ENCODE results near the gene UCK2. TPM values are rescaled to one million over a fixed set of nuclear protein-coding genes. Genes with fewer than 3 reads are reported as not detected.
A peak's percentile ranks its signal among the peaks of the same experiment; 100 is the strongest.

Gene UCK2
- total RNA-seq, 2 experiments from 2014 or later = 28.4 to 32.4 TPM

GRCh38 chr1:165845992-165846748 lies 18.8 kb downstream of the UCK2 start:
- peak; percentile 47 for ATAC-seq
- ChIA-PET CTCF (interaction anchor here (0.7 to 1.4 kb wide), 3 partner anchors 22 to 77 kb away, joined by 3 to 8 read pairs (median 4); partner anchors contain the start of gene TMCO1), POLR2A (interaction anchor here (0.9 kb wide), 1 partner anchor 11 kb away, joined by 5 read pairs; no protein-coding TSS in a partner anchor)
- Mint-ChIP-seq H3K27me3 (ENCODE audit: low read depth) (no peaks in the 10 kb centered on the region), H3K27ac (no peak overlapping the region), H3K4me3 (no peak overlapping the region), H3K36me3 (ENCODE audit: low read depth) (peaks cover 8% of the 10 kb centered on the region), H3K9me3 (ENCODE audit: insufficient read depth) (no peaks in the 10 kb centered on the region), H3K4me1 (ENCODE audit: low read depth) (peaks cover 67% of the 10 kb centered on the region)
- DNase-seq = peak; percentile 28

DNA sequence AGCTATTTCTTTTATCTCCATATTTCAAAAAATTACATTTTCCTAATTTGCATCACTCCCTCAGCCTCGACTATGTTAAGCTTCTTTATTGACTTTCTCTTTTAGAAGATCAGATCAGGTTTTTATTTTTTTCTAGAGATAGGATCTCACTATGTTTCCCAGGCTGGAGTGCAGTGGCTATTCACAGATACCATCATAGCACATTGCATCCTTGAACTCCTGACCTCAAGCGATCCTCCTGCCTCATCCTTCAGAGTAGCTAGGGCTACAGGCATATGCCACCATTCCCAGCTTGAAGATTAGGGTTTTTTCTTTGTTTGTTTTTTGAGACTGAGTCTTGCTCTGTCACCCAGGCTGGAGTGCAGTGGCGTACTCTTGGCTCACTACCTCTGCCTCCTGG lies 20.1 kb downstream of the UCK2 start:
- POLR2A ChIA-PET = interaction anchor here (0.6 kb wide), 1 partner anchor 224 kb away, joined by 3 read pairs; no protein-coding TSS in a partner anchor
- DNase-seq (no peak), ATAC-seq (no peak)
- Mint-ChIP-seq H3K27ac (no peak overlapping the region), H3K4me3 (no peak overlapping the region), H3K27me3 (ENCODE audit: low read depth) (no peaks in the 10 kb centered on the region), H3K4me1 (ENCODE audit: low read depth) (peaks cover 68% of the 10 kb centered on the region), H3K9me3 (ENCODE audit: insufficient read depth) (no peaks in the 10 kb centered on the region), H3K36me3 (ENCODE audit: low read depth) (peaks cover 13% of the 10 kb centered on the region)
- CTCF ChIA-PET = interaction anchor here (0.9 to 1.7 kb wide), 3 partner anchors 9 to 78 kb away, joined by 3 to 4 read pairs (median 3); partner anchors contain the start of gene TMCO1

- POLR2A ChIA-PET = no interaction called here
- Mint-ChIP-seq H3K27me3 (ENCODE audit: low read depth) (no peaks in the 10 kb centered on the region), H3K4me3 (no peak overlapping the region), H3K9me3 (ENCODE audit: insufficient read depth) (no peaks in the 10 kb centered on the region), H3K36me3 (ENCODE audit: low read depth) (peaks cover 13% of the 10 kb centered on the region), H3K27ac (no peak overlapping the region), H3K4me1 (ENCODE audit: low read depth) (peaks cover 67% of the 10 kb centered on the region)
- CTCF ChIA-PET = interaction anchor here (1.7 kb wide), 1 partner anchor 20 kb away, joined by 5 read pairs; no protein-coding TSS in a partner anchor
- DNase-seq (no peak), ATAC-seq (no peak)
Measured at GRCh38 chr1:165849353-165850133, 22.1 kb downstream of the UCK2 start.

DNA sequence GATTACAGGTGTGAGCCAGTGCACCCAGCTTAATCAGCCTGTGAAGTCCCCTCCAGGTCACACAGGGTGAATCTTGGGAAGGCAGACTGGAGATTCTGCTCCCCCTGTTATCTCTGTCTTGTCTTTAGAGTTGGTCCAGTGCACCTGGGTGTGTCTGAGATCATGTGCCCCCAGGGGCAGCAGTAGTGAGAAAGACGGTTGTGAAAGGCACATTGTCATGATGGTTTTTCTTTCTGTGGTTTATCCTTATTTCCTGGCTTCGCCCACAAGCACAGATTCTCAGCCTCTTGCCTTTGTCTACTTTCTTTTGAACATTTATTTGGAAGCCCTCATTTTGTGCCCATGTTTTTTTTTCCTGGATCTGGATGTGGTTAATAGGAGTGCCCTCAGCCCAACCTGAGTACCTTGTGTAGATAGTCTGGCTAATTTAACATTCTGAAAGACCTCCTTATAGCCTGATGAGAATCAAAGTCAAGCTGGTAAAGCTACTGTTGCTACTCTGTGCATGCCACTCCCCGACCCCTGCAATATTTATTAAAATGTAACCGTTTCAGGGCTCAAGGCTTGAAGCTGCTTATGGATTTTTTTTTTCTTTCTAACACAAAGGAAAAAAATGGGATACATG lies 23.7 kb downstream of the UCK2 start:
- Mint-ChIP-seq H3K36me3 (ENCODE audit: low read depth) (peaks cover 13% of the 10 kb centered on the region), H3K4me3 (peak overlapping the region; percentile 15), H3K9me3 (ENCODE audit: insufficient read depth) (no peaks in the 10 kb centered on the region), H3K27me3 (ENCODE audit: low read depth) (no peaks in the 10 kb centered on the region), H3K4me1 (ENCODE audit: low read depth) (peaks cover 68% of the 10 kb centered on the region), H3K27ac (peak overlapping the region; percentile 32)
- DNase-seq (peak; percentile 55), ATAC-seq (peak; percentile 82)
- ChIA-PET CTCF (interaction anchor here (0.8 to 2.1 kb wide), 3 partner anchors 9 to 22 kb away, joined by 3 to 5 read pairs (median 5); no protein-coding TSS in a partner anchor), POLR2A (no interaction called here)

GRCh38 chr1:165852871-165853270 lies 25.5 kb downstream of the UCK2 start:
- ATAC-seq = no peak
- POLR2A ChIA-PET = interaction anchor here (0.9 kb wide), 1 partner anchor 10 kb away, joined by 3 read pairs; no protein-coding TSS in a partner anchor

GRCh38 chr1:165853528-165854075 lies 26.2 kb downstream of the UCK2 start:
- Mint-ChIP-seq H3K4me3 (no peak overlapping the region), H3K4me1 (ENCODE audit: low read depth) (peaks cover 71% of the 10 kb centered on the region), H3K27me3 (ENCODE audit: low read depth) (no peaks in the 10 kb centered on the region), H3K27ac (no peak overlapping the region), H3K9me3 (ENCODE audit: insufficient read depth) (no peaks in the 10 kb centered on the region), H3K36me3 (ENCODE audit: low read depth) (peaks cover 10% of the 10 kb centered on the region)
- ChIA-PET CTCF (interaction anchor here (1.6 to 2.1 kb wide), 2 partner anchors 18 to 60 kb away, joined by 3 to 5 read pairs; no protein-coding TSS in a partner anchor), POLR2A (no interaction called here)
- no peak for ATAC-seq
- no peak for DNase-seq

More at GRCh38 chr1:165852871-165853270, 25.5 kb downstream of the UCK2 start:
- H3K9me3 Mint-ChIP-seq (ENCODE audit: insufficient read depth) = no peaks in the 10 kb centered on the region
- no peak overlapping the region for H3K27ac Mint-ChIP-seq
- no peak for DNase-seq
- H3K4me1 Mint-ChIP-seq (ENCODE audit: low read depth) = peaks cover 71% of the 10 kb centered on the region
- no peaks in the 10 kb centered on the region for H3K27me3 Mint-ChIP-seq (ENCODE audit: low read depth)
- peaks cover 13% of the 10 kb centered on the region for H3K36me3 Mint-ChIP-seq (ENCODE audit: low read depth)
- no peak overlapping the region for H3K4me3 Mint-ChIP-seq
- CTCF ChIA-PET = interaction anchor here (1.6 to 2.1 kb wide), 2 partner anchors 19 to 61 kb away, joined by 3 to 5 read pairs; no protein-coding TSS in a partner anchor

DNA sequence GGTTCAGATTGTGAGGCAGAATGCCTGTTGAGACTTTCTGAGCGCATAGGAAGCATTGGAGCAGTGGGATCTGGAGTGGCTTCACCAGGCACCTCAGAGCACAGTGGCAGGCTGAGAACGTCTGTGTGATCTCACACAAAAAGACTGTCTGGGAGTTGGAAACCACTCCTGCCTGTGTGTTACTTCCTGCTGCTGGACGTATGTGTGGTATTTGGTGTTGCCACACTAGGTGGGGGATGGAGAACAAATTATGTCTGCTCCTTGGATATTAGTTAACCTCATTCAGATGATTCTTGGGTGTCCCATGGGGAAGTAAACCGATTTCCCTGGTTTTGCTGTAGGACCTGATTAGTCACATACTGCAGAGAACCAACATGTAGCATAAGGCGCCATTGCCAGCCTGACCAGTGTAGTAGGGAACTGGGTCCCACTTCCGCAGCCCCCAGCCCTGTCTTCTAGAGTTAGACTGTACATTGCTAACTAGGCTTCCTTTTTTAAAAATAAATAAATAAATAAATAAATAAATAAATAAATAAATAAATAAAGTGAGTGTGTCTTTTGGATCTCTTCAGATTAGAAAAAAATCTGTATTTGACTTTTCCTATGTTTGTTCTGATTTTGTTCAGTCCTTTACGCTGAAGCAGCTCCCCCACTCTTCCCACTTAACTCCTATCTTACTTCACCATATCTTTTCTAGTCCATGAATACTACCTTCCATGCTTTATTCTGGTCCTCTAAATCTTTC lies 26.9 kb downstream of the UCK2 start:
- CTCF ChIA-PET = interaction anchor here (1.6 kb wide), 1 partner anchor 60 kb away, joined by 3 read pairs; no protein-coding TSS in a partner anchor
- Mint-ChIP-seq H3K4me1 (ENCODE audit: low read depth) (peaks cover 69% of the 10 kb centered on the region), H3K9me3 (ENCODE audit: insufficient read depth) (no peaks in the 10 kb centered on the region), H3K4me3 (no peak overlapping the region), H3K27ac (no peak overlapping the region), H3K36me3 (ENCODE audit: low read depth) (peaks cover 8% of the 10 kb centered on the region), H3K27me3 (ENCODE audit: low read depth) (no peaks in the 10 kb centered on the region)
- no peak for DNase-seq
- no peak for ATAC-seq
- POLR2A ChIA-PET = no interaction called here

GRCh38 chr1:165855010-165855838 lies 27.8 kb downstream of the UCK2 start:
- no peaks in the 10 kb centered on the region for H3K9me3 Mint-ChIP-seq (ENCODE audit: insufficient read depth)
- ChIA-PET CTCF (no interaction called here), POLR2A (interaction anchor here (1.7 kb wide), 1 partner anchor 86 kb away, joined by 5 read pairs; the partner anchor contains the start of gene TMCO1)
- H3K27ac Mint-ChIP-seq = no peak overlapping the region
- no peak overlapping the region for H3K4me3 Mint-ChIP-seq
- peaks cover 72% of the 10 kb centered on the region for H3K4me1 Mint-ChIP-seq (ENCODE audit: low read depth)
- H3K36me3 Mint-ChIP-seq (ENCODE audit: low read depth) = peaks cover 10% of the 10 kb centered on the region
- DNase-seq (no peak), ATAC-seq (no peak)
- H3K27me3 Mint-ChIP-seq (ENCODE audit: low read depth) = no peaks in the 10 kb centered on the region

- DNase-seq (no peak), ATAC-seq (no peak)
- Mint-ChIP-seq H3K36me3 (ENCODE audit: low read depth) (peaks cover 11% of the 10 kb centered on the region), H3K4me3 (no peak overlapping the region), H3K9me3 (ENCODE audit: insufficient read depth) (no peaks in the 10 kb centered on the region), H3K27me3 (ENCODE audit: low read depth) (no peaks in the 10 kb centered on the region), H3K27ac (no peak overlapping the region), H3K4me1 (ENCODE audit: low read depth) (peaks cover 71% of the 10 kb centered on the region)
- POLR2A ChIA-PET = interaction anchor here (1.7 kb wide), 1 partner anchor 87 kb away, joined by 5 read pairs; the partner anchor contains the start of gene TMCO1
- CTCF ChIA-PET = interaction anchor here (1.4 kb wide), 1 partner anchor 8 kb away, joined by 3 read pairs; no protein-coding TSS in a partner anchor
Measured at GRCh38 chr1:165856021-165856420, 28.6 kb downstream of the UCK2 start.

GRCh38 chr1:165856606-165857005 lies 29.2 kb downstream of the UCK2 start:
- H3K27ac Mint-ChIP-seq = no peak overlapping the region
- no peaks in the 10 kb centered on the region for H3K9me3 Mint-ChIP-seq (ENCODE audit: insufficient read depth)
- POLR2A ChIA-PET = interaction anchor here (0.7 to 1.7 kb wide), 2 partner anchors 11 to 88 kb away, joined by 5 read pairs; partner anchors contain the start of gene TMCO1
- H3K4me1 Mint-ChIP-seq (ENCODE audit: low read depth) = peaks cover 65% of the 10 kb centered on the region
- peaks cover 11% of the 10 kb centered on the region for H3K36me3 Mint-ChIP-seq (ENCODE audit: low read depth)
- ATAC-seq (no peak), DNase-seq (no peak)
- no peak overlapping the region for H3K4me3 Mint-ChIP-seq
- H3K27me3 Mint-ChIP-seq (ENCODE audit: low read depth) = no peaks in the 10 kb centered on the region
- CTCF ChIA-PET = interaction anchor here (1.4 kb wide), 1 partner anchor 9 kb away, joined by 3 read pairs; no protein-coding TSS in a partner anchor
